ENCODE measurements around the gene IGSF9B.

GRCh38 chr11:134001088-134001487, 44.3 kb upstream of the IGSF9B start:
- TF ChIP-seq CTCF (IDR thresholded peaks at IDR 0.05) (no peak), POLR2A (IDR thresholded peaks at IDR 0.05) (no peak), EP300 (IDR thresholded peaks at IDR 0.05) (no peak), POLR2AphosphoS5 (IDR thresholded peaks at IDR 0.05) (no peak)

Measured in gastroesophageal sphincter (tissue), 3 donors.